Measurements from ENCODE around the gene POLR2E.

POLR2E gene

GRCh38 chr19:1065606-1066109 is 29.5 kb downstream of the POLR2E start:
- peak overlapping the region; percentile 57; the same call in 1 of the 2 replicates for H3K4me3 ChIP-seq (ENCODE audit: low read depth, low read length)
- no peaks in the 10 kb centered on the region for H3K36me3 ChIP-seq (ENCODE audit: control insufficient read depth, insufficient read depth, low read length)
- no peak overlapping the region; the same call in 1 of the 2 replicates for H3K27ac ChIP-seq (ENCODE audit: low read depth, low read length)
- peak overlapping the region; percentile 61 for H3K9ac ChIP-seq (ENCODE audit: low read length)
- peaks cover 40% of the 10 kb centered on the region for H3K27me3 ChIP-seq (ENCODE audit: control insufficient read depth, insufficient read depth, low read length)
- no peaks in the 10 kb centered on the region for H3K9me3 ChIP-seq (ENCODE audit: control insufficient read depth, insufficient read depth, low read depth, low read length)
- peaks cover 35% of the 10 kb centered on the region for H3K4me1 ChIP-seq (ENCODE audit: control insufficient read depth, insufficient read depth, low read length)

GRCh38 chr19:1064661-1065605 is 30.2 kb downstream of the POLR2E start:
- Histone ChIP-seq H3K4me1 (ENCODE audit: control insufficient read depth, insufficient read depth, low read length) (peaks cover 35% of the 10 kb centered on the region), H3K36me3 (ENCODE audit: control insufficient read depth, insufficient read depth, low read length) (no peaks in the 10 kb centered on the region)

GRCh38 chr19:1063909-1064660 is 31.1 kb downstream of the POLR2E start:
- peak overlapping the region; percentile 57 for H3K4me3 ChIP-seq (ENCODE audit: low read depth, low read length)

More at GRCh38 chr19:1064661-1065605, 30.2 kb downstream of the POLR2E start:
- Histone ChIP-seq H3K27me3 (ENCODE audit: control insufficient read depth, insufficient read depth, low read length) (peaks cover 36% of the 10 kb centered on the region), H3K27ac (ENCODE audit: low read depth, low read length) (no peak overlapping the region), H3K9me3 (ENCODE audit: control insufficient read depth, insufficient read depth, low read depth, low read length) (no peaks in the 10 kb centered on the region), H3K4me3 (ENCODE audit: low read depth, low read length) (peak overlapping the region; percentile 57), H3K9ac (ENCODE audit: low read length) (peak overlapping the region; percentile 39)

GRCh38 chr19:1063030-1063908 is 31.9 kb downstream of the POLR2E start:
- Histone ChIP-seq H3K27ac (ENCODE audit: low read depth, low read length) (no peak overlapping the region), H3K9me3 (ENCODE audit: control insufficient read depth, insufficient read depth, low read depth, low read length) (peaks cover 7% of the 10 kb centered on the region; the same call in 1 of the 2 replicates), H3K9ac (ENCODE audit: low read length) (no peak overlapping the region), H3K27me3 (ENCODE audit: control insufficient read depth, insufficient read depth, low read length) (peaks cover 23% of the 10 kb centered on the region), H3K36me3 (ENCODE audit: control insufficient read depth, insufficient read depth, low read length) (peaks cover 6% of the 10 kb centered on the region), H3K4me1 (ENCODE audit: control insufficient read depth, insufficient read depth, low read length) (peaks cover 35% of the 10 kb centered on the region), H3K4me3 (ENCODE audit: low read depth, low read length) (peak overlapping the region; percentile 39; the same call in 1 of the 2 replicates)

More at GRCh38 chr19:1063909-1064660, 31.1 kb downstream of the POLR2E start:
- H3K27me3 ChIP-seq (ENCODE audit: control insufficient read depth, insufficient read depth, low read length), result peaks cover 28% of the 10 kb centered on the region
- H3K27ac ChIP-seq (ENCODE audit: low read depth, low read length), result no peak overlapping the region
- H3K36me3 ChIP-seq (ENCODE audit: control insufficient read depth, insufficient read depth, low read length), result no peaks in the 10 kb centered on the region
- peak overlapping the region; percentile 26 for H3K9ac ChIP-seq (ENCODE audit: low read length)
- H3K4me1 ChIP-seq (ENCODE audit: control insufficient read depth, insufficient read depth, low read length), result peaks cover 35% of the 10 kb centered on the region
- no peaks in the 10 kb centered on the region for H3K9me3 ChIP-seq (ENCODE audit: control insufficient read depth, insufficient read depth, low read depth, low read length)

GRCh38 chr19:1062387-1063029 is 32.7 kb downstream of the POLR2E start:
- Histone ChIP-seq H3K36me3 (ENCODE audit: control insufficient read depth, insufficient read depth, low read length) (peaks cover 6% of the 10 kb centered on the region), H3K4me1 (ENCODE audit: control insufficient read depth, insufficient read depth, low read length) (peaks cover 35% of the 10 kb centered on the region), H3K9ac (ENCODE audit: low read length) (peak overlapping the region; percentile 49), H3K27ac (ENCODE audit: low read depth, low read length) (no peak overlapping the region), H3K4me3 (ENCODE audit: low read depth, low read length) (peak overlapping the region; percentile 49; the same call in 1 of the 2 replicates), H3K9me3 (ENCODE audit: control insufficient read depth, insufficient read depth, low read depth, low read length) (peaks cover 14% of the 10 kb centered on the region; the same call in 1 of the 2 replicates), H3K27me3 (ENCODE audit: control insufficient read depth, insufficient read depth, low read length) (peaks cover 19% of the 10 kb centered on the region)

- H3K4me1 ChIP-seq (ENCODE audit: control insufficient read depth, insufficient read depth, low read length), result peaks cover 35% of the 10 kb centered on the region
Observed at GRCh38 chr19:1061987-1062386, 33.2 kb downstream of the POLR2E start.

GRCh38 chr19:1060689-1061088 is 34.5 kb downstream of the POLR2E start:
- H3K4me1 ChIP-seq (ENCODE audit: control insufficient read depth, insufficient read depth, low read length), result peaks cover 23% of the 10 kb centered on the region
- H3K4me3 ChIP-seq (ENCODE audit: low read depth, low read length), result no peak overlapping the region
- H3K27me3 ChIP-seq (ENCODE audit: control insufficient read depth, insufficient read depth, low read length), result peaks cover 5% of the 10 kb centered on the region; the same call in 1 of the 2 replicates
- H3K9me3 ChIP-seq (ENCODE audit: control insufficient read depth, insufficient read depth, low read depth, low read length), result peaks cover 32% of the 10 kb centered on the region; the same call in 1 of the 2 replicates
- no peak overlapping the region for H3K9ac ChIP-seq (ENCODE audit: low read length)
- no peak overlapping the region for H3K27ac ChIP-seq (ENCODE audit: low read depth, low read length)
- peaks cover 21% of the 10 kb centered on the region for H3K36me3 ChIP-seq (ENCODE audit: control insufficient read depth, insufficient read depth, low read length)

More at GRCh38 chr19:1061987-1062386, 33.2 kb downstream of the POLR2E start:
- H3K27me3 ChIP-seq (ENCODE audit: control insufficient read depth, insufficient read depth, low read length), result peaks cover 14% of the 10 kb centered on the region; the same call in 1 of the 2 replicates
- H3K9me3 ChIP-seq (ENCODE audit: control insufficient read depth, insufficient read depth, low read depth, low read length), result peaks cover 19% of the 10 kb centered on the region; the same call in 1 of the 2 replicates
- peak overlapping the region; percentile 49 for H3K9ac ChIP-seq (ENCODE audit: low read length)
- H3K27ac ChIP-seq (ENCODE audit: low read depth, low read length), result no peak overlapping the region
- H3K36me3 ChIP-seq (ENCODE audit: control insufficient read depth, insufficient read depth, low read length), result peaks cover 10% of the 10 kb centered on the region
- peak overlapping the region; percentile 49; the same call in 1 of the 2 replicates for H3K4me3 ChIP-seq (ENCODE audit: low read depth, low read length)

- H3K4me1 ChIP-seq (ENCODE audit: control insufficient read depth, insufficient read depth, low read length), result peaks cover 5% of the 10 kb centered on the region; the same call in 1 of the 2 replicates
- peaks cover 32% of the 10 kb centered on the region; the same call in 1 of the 2 replicates for H3K9me3 ChIP-seq (ENCODE audit: control insufficient read depth, insufficient read depth, low read depth, low read length)
- peaks cover 35% of the 10 kb centered on the region for H3K36me3 ChIP-seq (ENCODE audit: control insufficient read depth, insufficient read depth, low read length)
- no peak overlapping the region for H3K9ac ChIP-seq (ENCODE audit: low read length)
- no peaks in the 10 kb centered on the region for H3K27me3 ChIP-seq (ENCODE audit: control insufficient read depth, insufficient read depth, low read length)
- H3K4me3 ChIP-seq (ENCODE audit: low read depth, low read length), result no peak overlapping the region
- H3K27ac ChIP-seq (ENCODE audit: low read depth, low read length), result no peak overlapping the region
Observed at GRCh38 chr19:1058112-1058511, 37.1 kb downstream of the POLR2E start.

GRCh38 chr19:1057176-1057855 is 37.9 kb downstream of the POLR2E start:
- Histone ChIP-seq H3K9me3 (ENCODE audit: control insufficient read depth, insufficient read depth, low read depth, low read length) (peaks cover 32% of the 10 kb centered on the region; the same call in 1 of the 2 replicates), H3K9ac (ENCODE audit: low read length) (no peak overlapping the region), H3K36me3 (ENCODE audit: control insufficient read depth, insufficient read depth, low read length) (peaks cover 35% of the 10 kb centered on the region), H3K27me3 (ENCODE audit: control insufficient read depth, insufficient read depth, low read length) (no peaks in the 10 kb centered on the region), H3K27ac (ENCODE audit: low read depth, low read length) (no peak overlapping the region), H3K4me3 (ENCODE audit: low read depth, low read length) (no peak overlapping the region), H3K4me1 (ENCODE audit: control insufficient read depth, insufficient read depth, low read length) (peaks cover 3% of the 10 kb centered on the region; the same call in 1 of the 2 replicates)
